WTC11 (cell line): ENCODE results near the gene SPIRE1. TPM values are rescaled to one million over a fixed set of nuclear protein-coding genes. Genes with fewer than 3 reads are reported as not detected.
A peak's percentile ranks its signal among the peaks of the same experiment; 100 is the strongest.

Source experiments
- ATAC-seq: fragments of 200-7000 bp; cut with Tn5 transposase; 2 replicates; pipeline ENCODE4 v1.10.0; 2021; ENCODE audit warnings: mild to moderate bottlenecking, moderate library complexity
- CTCF ChIA-PET: fragments of 300-600 bp; sonication (Branson Sonifier 250); formaldehyde crosslinking; loops from one replicate; lab custom pipeline; 2021; ENCODE audit warnings: antibody characterized with exemption; lab: Charles Lee
- POLR2A ChIA-PET: fragments of 350-600 bp; sonication (Branson Sonifier 250); formaldehyde crosslinking; loops from one replicate; lab custom pipeline; 2021; ENCODE audit warnings: antibody characterized with exemption; lab: Charles Lee
- DNase-seq: peaks from one replicate; pipeline ENCODE4 v3.0.0; 2021; ENCODE audit warnings: low spot score
- H3K27ac Mint-ChIP-seq: 2 replicates; pipeline ENCODE4 v1.8.0; 2021; ENCODE audit warnings: mixed read lengths
- H3K27me3 Mint-ChIP-seq: 2 replicates; pipeline ENCODE4 v1.8.0; 2021; ENCODE audit warnings: low read depth, mild to moderate bottlenecking, moderate library complexity, mixed read lengths
- H3K36me3 Mint-ChIP-seq: 2 replicates; pipeline ENCODE4 v1.8.0; 2021; ENCODE audit warnings: mixed read lengths
- H3K4me1 Mint-ChIP-seq: 2 replicates; pipeline ENCODE4 v1.8.0; 2022; ENCODE audit warnings: mixed read lengths
- H3K4me3 Mint-ChIP-seq: 2 replicates; pipeline ENCODE4 v1.8.0; 2021; ENCODE audit warnings: mild to moderate bottlenecking, moderate library complexity, mixed read lengths
- H3K9me3 Mint-ChIP-seq: 2 replicates; pipeline ENCODE4 v1.8.0; 2021; ENCODE audit warnings: mixed read lengths
- ATF2 ChIP-seq: sonication (generic); formaldehyde crosslinking; IDR thresholded peaks from 2 replicates; pipeline ENCODE4 v1.8.1; 2022; ENCODE audit warnings: low read depth, missing genetic modification reagents, borderline replicate concordance
- CREM ChIP-seq: sonication (generic); formaldehyde crosslinking; IDR thresholded peaks from 2 replicates; pipeline ENCODE4 v1.8.1; 2022; ENCODE audit warnings: mild to moderate bottlenecking, missing genetic modification reagents, moderate library complexity
- GTF2I ChIP-seq: fragments of 250-450 bp; sonication (Bioruptor Pico); conservative IDR thresholded peaks from 2 replicates; pipeline ENCODE4 v1.4.0; 2021; ENCODE audit warnings: mild to moderate bottlenecking
- IRF1 ChIP-seq: sonication (generic); formaldehyde crosslinking; IDR thresholded peaks from 2 replicates; pipeline ENCODE4 v1.8.0; 2023; ENCODE audit warnings: missing genetic modification reagents
- MYBL2 ChIP-seq: sonication (generic); formaldehyde crosslinking; IDR thresholded peaks from 2 replicates; pipeline ENCODE4 v1.8.1; 2023; ENCODE audit warnings: mild to moderate bottlenecking, moderate library complexity, missing genetic modification reagents
- NFE2L1 ChIP-seq: sonication (generic); formaldehyde crosslinking; IDR thresholded peaks from 2 replicates; pipeline ENCODE4 v1.8.1; 2023; ENCODE audit warnings: missing genetic modification reagents
- NR3C1 ChIP-seq: sonication (generic); formaldehyde crosslinking; conservative IDR thresholded peaks from 2 replicates; pipeline ENCODE4 v1.8.1; 2023; ENCODE audit warnings: low read depth, mild to moderate bottlenecking, missing genetic modification reagents
- PREB ChIP-seq: sonication (generic); formaldehyde crosslinking; IDR thresholded peaks from 2 replicates; pipeline ENCODE4 v1.8.1; 2022; ENCODE audit warnings: mild to moderate bottlenecking, missing genetic modification reagents, moderate library complexity, borderline replicate concordance
- SP1 ChIP-seq: sonication (generic); formaldehyde crosslinking; conservative IDR thresholded peaks from 2 replicates; pipeline ENCODE4 v1.8.1; 2022; ENCODE audit warnings: missing genetic modification reagents
- TEAD1 ChIP-seq: sonication (generic); formaldehyde crosslinking; IDR thresholded peaks from 2 replicates; pipeline ENCODE4 v1.8.0; 2022; ENCODE audit warnings: mild to moderate bottlenecking, missing genetic modification reagents
- TEAD4 ChIP-seq: sonication (generic); formaldehyde crosslinking; IDR thresholded peaks from 2 replicates; pipeline ENCODE4 v1.8.0; 2022; ENCODE audit warnings: mild to moderate bottlenecking, missing genetic modification reagents
- TP53 ChIP-seq: sonication (generic); formaldehyde crosslinking; IDR thresholded peaks from 2 replicates; pipeline ENCODE4 v1.8.1; 2023; ENCODE audit warnings: mild to moderate bottlenecking, missing genetic modification reagents
- ZNF138 ChIP-seq: sonication (generic); formaldehyde crosslinking; conservative IDR thresholded peaks from 2 replicates; pipeline ENCODE4 v1.8.1; 2022; ENCODE audit warnings: mild to moderate bottlenecking, moderate library complexity, missing genetic modification reagents
- ZNF232 ChIP-seq: sonication (generic); formaldehyde crosslinking; IDR thresholded peaks from 2 replicates; pipeline ENCODE4 v1.8.0; 2022; ENCODE audit warnings: mild to moderate bottlenecking, missing genetic modification reagents
- ZNF416 ChIP-seq: fragments of 250-450 bp; sonication (Bioruptor Pico); IDR thresholded peaks from 2 replicates; pipeline ENCODE4 v1.9.0; 2021; ENCODE audit warnings: mild to moderate bottlenecking, inconsistent platforms
- ZNF423 ChIP-seq: fragments of 250-450 bp; sonication (Bioruptor Pico); IDR thresholded peaks from 2 replicates; pipeline ENCODE4 v2.1.2; 2022; ENCODE audit warnings: mild to moderate bottlenecking, moderate library complexity
- total RNA-seq: library from RNA; stranded (reverse); gene quantifications from 3 replicates; pipeline ENCODE4 v1.2.3, GENCODE V29; 2021
- TF ChIP-seq, protein P1 (sequence below): sonication (generic); formaldehyde crosslinking; IDR thresholded peaks from 2 replicates; pipeline ENCODE4 v1.8.0; 2023; ENCODE audit warnings: missing genetic modification reagents, mild to moderate bottlenecking, borderline replicate concordance
- TF ChIP-seq, protein P2 (sequence below): sonication (generic); formaldehyde crosslinking; IDR thresholded peaks from 2 replicates; pipeline ENCODE4 v1.8.1; 2023; ENCODE audit warnings: mild to moderate bottlenecking, missing genetic modification reagents
- TF ChIP-seq, protein P3 (sequence below): sonication (generic); formaldehyde crosslinking; conservative IDR thresholded peaks from 2 replicates; pipeline ENCODE4 v1.8.1; 2023; ENCODE audit warnings: mild to moderate bottlenecking, low read depth, missing genetic modification reagents, moderate library complexity

Gene SPIRE1
- total RNA-seq, 1 experiment from 2014 or later = 19.3 TPM

GRCh38 chr18:12703664-12704063 lies 45.8 kb upstream of the SPIRE1 start (continued):
- TF ChIP-seq ZNF232 (CRISPR knock-in tag) (no peak), ATF2 (no peak)
- TF ChIP-seq, protein P1, sequence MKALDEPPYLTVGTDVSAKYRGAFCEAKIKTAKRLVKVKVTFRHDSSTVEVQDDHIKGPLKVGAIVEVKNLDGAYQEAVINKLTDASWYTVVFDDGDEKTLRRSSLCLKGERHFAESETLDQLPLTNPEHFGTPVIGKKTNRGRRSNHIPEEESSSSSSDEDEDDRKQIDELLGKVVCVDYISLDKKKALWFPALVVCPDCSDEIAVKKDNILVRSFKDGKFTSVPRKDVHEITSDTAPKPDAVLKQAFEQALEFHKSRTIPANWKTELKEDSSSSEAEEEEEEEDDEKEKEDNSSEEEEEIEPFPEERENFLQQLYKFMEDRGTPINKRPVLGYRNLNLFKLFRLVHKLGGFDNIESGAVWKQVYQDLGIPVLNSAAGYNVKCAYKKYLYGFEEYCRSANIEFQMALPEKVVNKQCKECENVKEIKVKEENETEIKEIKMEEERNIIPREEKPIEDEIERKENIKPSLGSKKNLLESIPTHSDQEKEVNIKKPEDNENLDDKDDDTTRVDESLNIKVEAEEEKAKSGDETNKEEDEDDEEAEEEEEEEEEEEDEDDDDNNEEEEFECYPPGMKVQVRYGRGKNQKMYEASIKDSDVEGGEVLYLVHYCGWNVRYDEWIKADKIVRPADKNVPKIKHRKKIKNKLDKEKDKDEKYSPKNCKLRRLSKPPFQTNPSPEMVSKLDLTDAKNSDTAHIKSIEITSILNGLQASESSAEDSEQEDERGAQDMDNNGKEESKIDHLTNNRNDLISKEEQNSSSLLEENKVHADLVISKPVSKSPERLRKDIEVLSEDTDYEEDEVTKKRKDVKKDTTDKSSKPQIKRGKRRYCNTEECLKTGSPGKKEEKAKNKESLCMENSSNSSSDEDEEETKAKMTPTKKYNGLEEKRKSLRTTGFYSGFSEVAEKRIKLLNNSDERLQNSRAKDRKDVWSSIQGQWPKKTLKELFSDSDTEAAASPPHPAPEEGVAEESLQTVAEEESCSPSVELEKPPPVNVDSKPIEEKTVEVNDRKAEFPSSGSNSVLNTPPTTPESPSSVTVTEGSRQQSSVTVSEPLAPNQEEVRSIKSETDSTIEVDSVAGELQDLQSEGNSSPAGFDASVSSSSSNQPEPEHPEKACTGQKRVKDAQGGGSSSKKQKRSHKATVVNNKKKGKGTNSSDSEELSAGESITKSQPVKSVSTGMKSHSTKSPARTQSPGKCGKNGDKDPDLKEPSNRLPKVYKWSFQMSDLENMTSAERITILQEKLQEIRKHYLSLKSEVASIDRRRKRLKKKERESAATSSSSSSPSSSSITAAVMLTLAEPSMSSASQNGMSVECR (CRISPR knock-in tag) = no peak

DNA sequence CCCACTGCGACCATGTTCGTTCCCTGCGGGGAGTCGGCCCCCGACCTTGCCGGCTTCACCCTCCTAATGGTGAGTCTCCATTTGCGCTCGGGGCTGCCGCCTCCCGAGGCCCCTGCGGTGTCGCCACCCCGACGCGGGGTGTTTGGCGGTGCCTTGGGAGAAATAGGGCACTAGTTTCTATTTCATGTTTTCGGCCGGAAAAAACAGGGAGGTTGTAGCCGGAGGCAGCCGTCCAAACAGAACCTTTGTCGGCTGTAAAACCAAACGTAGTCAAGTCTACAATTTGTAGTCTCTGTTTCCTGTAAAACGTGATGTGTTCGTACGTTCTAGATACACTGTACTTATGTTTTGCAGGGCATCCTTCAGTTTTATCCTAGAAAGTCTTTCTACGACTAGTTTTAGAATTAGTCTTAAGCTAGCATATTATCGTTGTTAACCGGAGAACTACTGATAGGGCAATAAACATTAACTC lies 45.2 kb upstream of the SPIRE1 start:
- ATAC-seq = no peak

GRCh38 chr18:12702221-12703095 lies 44.6 kb upstream of the SPIRE1 start, which contains the start of the genes CEP76 and PSMG2:
TSS of gene CEP76 (minus strand) at chr18:12702723. CDS start at chr18:12702548, 175 bp downstream.
TSS of gene PSMG2 (plus strand) at chr18:12703042. CDS start at chr18:12703108, 66 bp downstream.
- CTCF ChIA-PET = interaction anchor here (1.0 to 1.6 kb wide), 4 partner anchors 24 to 226 kb away, joined by 3 to 4 read pairs (median 4); no protein-coding TSS in a partner anchor
- H3K4me1 Mint-ChIP-seq = peaks cover 28% of the 10 kb centered on the region
- H3K27ac Mint-ChIP-seq = peak within 1 kb of the TSS; percentile 98
- peak within 1 kb of the TSS; percentile 100 for H3K4me3 Mint-ChIP-seq
- peaks cover 26% of the 10 kb centered on the region for H3K36me3 Mint-ChIP-seq
- POLR2A ChIA-PET = interaction anchor here (0.6 to 1.4 kb wide), 7 partner anchors 36 to 325 kb away, joined by 3 to 6 read pairs (median 4); partner anchors contain the start of genes AFG3L2 and CEP192
- no peaks in the 10 kb centered on the region for H3K27me3 Mint-ChIP-seq
- no peaks in the 10 kb centered on the region for H3K9me3 Mint-ChIP-seq
- DNase-seq = peak; percentile 82
- ATAC-seq = peak; percentile 88
- no peak for TF ChIP-seq IRF1
- TF ChIP-seq TP53 (CRISPR knock-in tag) = no peak
- TF ChIP-seq MYBL2 = peak; percentile 48
- 0 out of 2 replicates have a peak, but pooled peaks have one; percentile 5 for TF ChIP-seq SP1 (CRISPR knock-in tag)
- peak; percentile 41 for TF ChIP-seq CREM (CRISPR knock-in tag)
- TF ChIP-seq ZNF416 (CRISPR knock-in tag) = no peak
- TF ChIP-seq TEAD4 (CRISPR knock-in tag) = no peak
- TF ChIP-seq, protein P2, sequence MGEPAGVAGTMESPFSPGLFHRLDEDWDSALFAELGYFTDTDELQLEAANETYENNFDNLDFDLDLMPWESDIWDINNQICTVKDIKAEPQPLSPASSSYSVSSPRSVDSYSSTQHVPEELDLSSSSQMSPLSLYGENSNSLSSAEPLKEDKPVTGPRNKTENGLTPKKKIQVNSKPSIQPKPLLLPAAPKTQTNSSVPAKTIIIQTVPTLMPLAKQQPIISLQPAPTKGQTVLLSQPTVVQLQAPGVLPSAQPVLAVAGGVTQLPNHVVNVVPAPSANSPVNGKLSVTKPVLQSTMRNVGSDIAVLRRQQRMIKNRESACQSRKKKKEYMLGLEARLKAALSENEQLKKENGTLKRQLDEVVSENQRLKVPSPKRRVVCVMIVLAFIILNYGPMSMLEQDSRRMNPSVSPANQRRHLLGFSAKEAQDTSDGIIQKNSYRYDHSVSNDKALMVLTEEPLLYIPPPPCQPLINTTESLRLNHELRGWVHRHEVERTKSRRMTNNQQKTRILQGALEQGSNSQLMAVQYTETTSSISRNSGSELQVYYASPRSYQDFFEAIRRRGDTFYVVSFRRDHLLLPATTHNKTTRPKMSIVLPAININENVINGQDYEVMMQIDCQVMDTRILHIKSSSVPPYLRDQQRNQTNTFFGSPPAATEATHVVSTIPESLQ (CRISPR knock-in tag) = no peak
- TF ChIP-seq, protein P3, sequence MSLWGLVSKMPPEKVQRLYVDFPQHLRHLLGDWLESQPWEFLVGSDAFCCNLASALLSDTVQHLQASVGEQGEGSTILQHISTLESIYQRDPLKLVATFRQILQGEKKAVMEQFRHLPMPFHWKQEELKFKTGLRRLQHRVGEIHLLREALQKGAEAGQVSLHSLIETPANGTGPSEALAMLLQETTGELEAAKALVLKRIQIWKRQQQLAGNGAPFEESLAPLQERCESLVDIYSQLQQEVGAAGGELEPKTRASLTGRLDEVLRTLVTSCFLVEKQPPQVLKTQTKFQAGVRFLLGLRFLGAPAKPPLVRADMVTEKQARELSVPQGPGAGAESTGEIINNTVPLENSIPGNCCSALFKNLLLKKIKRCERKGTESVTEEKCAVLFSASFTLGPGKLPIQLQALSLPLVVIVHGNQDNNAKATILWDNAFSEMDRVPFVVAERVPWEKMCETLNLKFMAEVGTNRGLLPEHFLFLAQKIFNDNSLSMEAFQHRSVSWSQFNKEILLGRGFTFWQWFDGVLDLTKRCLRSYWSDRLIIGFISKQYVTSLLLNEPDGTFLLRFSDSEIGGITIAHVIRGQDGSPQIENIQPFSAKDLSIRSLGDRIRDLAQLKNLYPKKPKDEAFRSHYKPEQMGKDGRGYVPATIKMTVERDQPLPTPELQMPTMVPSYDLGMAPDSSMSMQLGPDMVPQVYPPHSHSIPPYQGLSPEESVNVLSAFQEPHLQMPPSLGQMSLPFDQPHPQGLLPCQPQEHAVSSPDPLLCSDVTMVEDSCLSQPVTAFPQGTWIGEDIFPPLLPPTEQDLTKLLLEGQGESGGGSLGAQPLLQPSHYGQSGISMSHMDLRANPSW (CRISPR knock-in tag) = no peak
- TF ChIP-seq GTF2I (CRISPR knock-in tag) = no peak

More for the DNA sequence above, 45.2 kb upstream of the SPIRE1 start:
- CTCF ChIA-PET = interaction anchor here (1.0 to 1.6 kb wide), 3 partner anchors 24 to 226 kb away, joined by 3 to 4 read pairs (median 3); no protein-coding TSS in a partner anchor
- Mint-ChIP-seq H3K9me3 (no peaks in the 10 kb centered on the region), H3K36me3 (peaks cover 30% of the 10 kb centered on the region), H3K27ac (peak overlapping the region; percentile 98), H3K4me3 (peak overlapping the region; percentile 100), H3K27me3 (no peaks in the 10 kb centered on the region), H3K4me1 (peaks cover 28% of the 10 kb centered on the region)
- TF ChIP-seq NFE2L1 (no peak), SP1 (CRISPR knock-in tag) (0 out of 2 replicates have a peak, but pooled peaks have one; percentile 6), TEAD1 (CRISPR knock-in tag) (0 out of 2 replicates have a peak, but pooled peaks have one; percentile 8), ZNF138 (no peak), NR3C1 (no peak), ZNF232 (CRISPR knock-in tag) (0 out of 2 replicates have a peak, but pooled peaks have one; percentile 18), ZNF423 (CRISPR knock-in tag) (peak; percentile 74; the same call in 1 of the 2 replicates), PREB (CRISPR knock-in tag) (no peak)
- POLR2A ChIA-PET = interaction anchor here (0.6 to 1.4 kb wide), 5 partner anchors 35 to 326 kb away, joined by 3 to 6 read pairs (median 4); partner anchors contain the start of genes AFG3L2 and CEP192
- DNase-seq = no peak
